Measurements from ENCODE around the gene KCNQ5.

The KCNQ5 gene

GRCh38 chr6:72588155-72588554 is 33.7 kb upstream of the KCNQ5 start:
- no peaks in the 10 kb centered on the region for H3K79me1 ChIP-seq (ENCODE audit: low read depth, low read length)
- H3K23ac ChIP-seq (ENCODE audit: low read depth, low read length, poor library complexity), result no peak overlapping the region
- no peak overlapping the region for H4K91ac ChIP-seq (ENCODE audit: low read depth, low read length, poor library complexity)
- no peak overlapping the region for H2AFZ ChIP-seq (ENCODE audit: low read length)
- no peaks in the 10 kb centered on the region for H3K27me3 ChIP-seq (ENCODE audit: control insufficient read depth in 3 of 3, insufficient read depth in 3 of 3, low read depth in 1 of 3, low read length in 3 of 3)
- no peak overlapping the region for H3K27ac ChIP-seq (replicated peaks; ENCODE audit: low read length)
- no peaks in the 10 kb centered on the region for H3K9me3 ChIP-seq (replicated peaks in 1 of 2; ENCODE audit: control insufficient read depth in 2 of 2, insufficient read depth in 1 of 2, low read depth in 1 of 2, low read length in 2 of 2)
- H3K4ac ChIP-seq (ENCODE audit: low read length), result no peak overlapping the region
- no peak overlapping the region for H2AK5ac ChIP-seq (ENCODE audit: low read depth, low read length)
- no peak overlapping the region for H2BK120ac ChIP-seq (ENCODE audit: low read depth, low read length)
- H2BK12ac ChIP-seq (ENCODE audit: low read length), result no peak overlapping the region
- H3K4me2 ChIP-seq (ENCODE audit: insufficient read depth, low read length, poor library complexity, severe bottlenecking), result no peak overlapping the region
- WGBS, 2 donors (ENCODE audit: extremely low coverage in 2 of 2, insufficient read length in 2 of 2, insufficient replicate concordance in 1 of 2), result no CpG with 5 or more reads among the region's 7 CpGs
- no peaks in the 10 kb centered on the region for H3K4me1 ChIP-seq (ENCODE audit: control insufficient read depth in 2 of 2, insufficient read depth in 1 of 2, low read depth in 1 of 2, low read length in 2 of 2)
- DNase-seq (ENCODE audit: low spot score), result no peak
- H2BK5ac ChIP-seq (ENCODE audit: low read length), result no peak overlapping the region
- no peak overlapping the region for H3K4me3 ChIP-seq (ENCODE audit: low read length in 2 of 2)
- no peak overlapping the region for H4K8ac ChIP-seq (ENCODE audit: low read depth, low read length)
- no peak overlapping the region for H3K14ac ChIP-seq (ENCODE audit: low read length)
- H3K18ac ChIP-seq (ENCODE audit: low read length), result no peak overlapping the region
- H2BK15ac ChIP-seq (ENCODE audit: low read length), result no peak overlapping the region
- H3K9ac ChIP-seq (ENCODE audit: low read depth, low read length, poor library complexity), result no peak overlapping the region
- no peaks in the 10 kb centered on the region for H3K36me3 ChIP-seq (replicated peaks in 1 of 2; ENCODE audit: control insufficient read depth in 2 of 2, insufficient read depth in 2 of 2, low read length in 2 of 2)

- Histone ChIP-seq H2BK15ac (ENCODE audit: low read length) (no peak overlapping the region), H3K14ac (ENCODE audit: low read length) (no peak overlapping the region), H4K8ac (ENCODE audit: low read depth, low read length) (no peak overlapping the region), H3K4me2 (ENCODE audit: insufficient read depth, low read length, poor library complexity, severe bottlenecking) (no peak overlapping the region), H3K9ac (ENCODE audit: low read depth, low read length, poor library complexity) (no peak overlapping the region), H3K4ac (ENCODE audit: low read length) (no peak overlapping the region), H3K23ac (ENCODE audit: low read depth, low read length, poor library complexity) (no peak overlapping the region), H3K9me3 (replicated peaks in 1 of 2; ENCODE audit: control insufficient read depth in 2 of 2, insufficient read depth in 1 of 2, low read depth in 1 of 2, low read length in 2 of 2) (no peaks in the 10 kb centered on the region), H2BK120ac (ENCODE audit: low read depth, low read length) (no peak overlapping the region), H3K4me3 (ENCODE audit: low read length in 2 of 2) (no peak overlapping the region), H3K18ac (ENCODE audit: low read length) (no peak overlapping the region), H2AFZ (ENCODE audit: low read length) (no peak overlapping the region), H3K36me3 (replicated peaks in 1 of 2; ENCODE audit: control insufficient read depth in 2 of 2, insufficient read depth in 2 of 2, low read length in 2 of 2) (no peaks in the 10 kb centered on the region), H2BK5ac (ENCODE audit: low read length) (no peak overlapping the region), H3K79me1 (ENCODE audit: low read depth, low read length) (no peaks in the 10 kb centered on the region), H3K27ac (replicated peaks; ENCODE audit: low read length) (no peak overlapping the region), H3K27me3 (ENCODE audit: control insufficient read depth in 3 of 3, insufficient read depth in 3 of 3, low read depth in 1 of 3, low read length in 3 of 3) (no peaks in the 10 kb centered on the region), H2AK5ac (ENCODE audit: low read depth, low read length) (no peak overlapping the region), H3K4me1 (ENCODE audit: control insufficient read depth in 2 of 2, insufficient read depth in 1 of 2, low read depth in 1 of 2, low read length in 2 of 2) (no peaks in the 10 kb centered on the region), H4K91ac (ENCODE audit: low read depth, low read length, poor library complexity) (no peak overlapping the region), H2BK12ac (ENCODE audit: low read length) (no peak overlapping the region)
- WGBS, 2 donors (ENCODE audit: extremely low coverage in 2 of 2, insufficient read length in 2 of 2, insufficient replicate concordance in 1 of 2), result no CpG with 5 or more reads among the region's 1 CpG
- DNase-seq (ENCODE audit: low spot score), result no peak
These were observed 32.8 kb upstream of the KCNQ5 start for GRCh38 chr6:72589096-72589495.

- no peak overlapping the region for H3K4ac ChIP-seq (ENCODE audit: low read length)
- no peak overlapping the region for H3K14ac ChIP-seq (ENCODE audit: low read length)
- H3K4me3 ChIP-seq (ENCODE audit: low read length in 2 of 2), result no peak overlapping the region
- H3K9me3 ChIP-seq (replicated peaks in 1 of 2; ENCODE audit: control insufficient read depth in 2 of 2, insufficient read depth in 1 of 2, low read depth in 1 of 2, low read length in 2 of 2), result no peaks in the 10 kb centered on the region
- H3K23ac ChIP-seq (ENCODE audit: low read depth, low read length, poor library complexity), result no peak overlapping the region
- no peak overlapping the region for H2AK5ac ChIP-seq (ENCODE audit: low read depth, low read length)
- no peak overlapping the region for H4K8ac ChIP-seq (ENCODE audit: low read depth, low read length)
- no peak overlapping the region for H3K9ac ChIP-seq (ENCODE audit: low read depth, low read length, poor library complexity)
- H2AFZ ChIP-seq (ENCODE audit: low read length), result no peak overlapping the region
- H3K27ac ChIP-seq (replicated peaks; ENCODE audit: low read length), result no peak overlapping the region
- H2BK5ac ChIP-seq (ENCODE audit: low read length), result no peak overlapping the region
- H3K4me1 ChIP-seq (ENCODE audit: control insufficient read depth in 2 of 2, insufficient read depth in 1 of 2, low read depth in 1 of 2, low read length in 2 of 2), result no peaks in the 10 kb centered on the region
- no peaks in the 10 kb centered on the region for H3K79me1 ChIP-seq (ENCODE audit: low read depth, low read length)
- H3K18ac ChIP-seq (ENCODE audit: low read length), result no peak overlapping the region
- H3K4me2 ChIP-seq (ENCODE audit: insufficient read depth, low read length, poor library complexity, severe bottlenecking), result no peak overlapping the region
- no peaks in the 10 kb centered on the region for H3K36me3 ChIP-seq (replicated peaks in 1 of 2; ENCODE audit: control insufficient read depth in 2 of 2, insufficient read depth in 2 of 2, low read length in 2 of 2)
- H2BK120ac ChIP-seq (ENCODE audit: low read depth, low read length), result no peak overlapping the region
- WGBS, 2 donors (ENCODE audit: extremely low coverage in 2 of 2, insufficient read length in 2 of 2, insufficient replicate concordance in 1 of 2), result no CpG with 5 or more reads among the region's 3 CpGs
- DNase-seq (ENCODE audit: low spot score), result no peak
- H4K91ac ChIP-seq (ENCODE audit: low read depth, low read length, poor library complexity), result no peak overlapping the region
- no peak overlapping the region for H2BK12ac ChIP-seq (ENCODE audit: low read length)
- H3K27me3 ChIP-seq (ENCODE audit: control insufficient read depth in 3 of 3, insufficient read depth in 3 of 3, low read depth in 1 of 3, low read length in 3 of 3), result no peaks in the 10 kb centered on the region
- H2BK15ac ChIP-seq (ENCODE audit: low read length), result no peak overlapping the region
These were observed 26.1 kb upstream of the KCNQ5 start for GRCh38 chr6:72595812-72596211.

- WGBS, 2 donors (ENCODE audit: extremely low coverage in 2 of 2, insufficient read length in 2 of 2, insufficient replicate concordance in 1 of 2), result no CpG with 5 or more reads among the region's 3 CpGs
These were observed 5.4 kb upstream of the KCNQ5 start for GRCh38 chr6:72616406-72617015.

More at GRCh38 chr6:72616406-72617015, 5.4 kb upstream of the KCNQ5 start:
- no peak overlapping the region for H2BK5ac ChIP-seq (ENCODE audit: low read length)
- H2BK120ac ChIP-seq (ENCODE audit: low read depth, low read length), result no peak overlapping the region
- H3K9ac ChIP-seq (ENCODE audit: low read depth, low read length, poor library complexity), result no peak overlapping the region
- H3K18ac ChIP-seq (ENCODE audit: low read length), result no peak overlapping the region
- H2BK15ac ChIP-seq (ENCODE audit: low read length), result no peak overlapping the region
- DNase-seq (ENCODE audit: low spot score), result no peak
- no peak overlapping the region for H4K8ac ChIP-seq (ENCODE audit: low read depth, low read length)
- H3K4me2 ChIP-seq (ENCODE audit: insufficient read depth, low read length, poor library complexity, severe bottlenecking), result no peak overlapping the region
- no peak overlapping the region for H3K14ac ChIP-seq (ENCODE audit: low read length)
- H2AFZ ChIP-seq (ENCODE audit: low read length), result no peak overlapping the region
- no peak overlapping the region for H2AK5ac ChIP-seq (ENCODE audit: low read depth, low read length)
- no peak overlapping the region for H2BK12ac ChIP-seq (ENCODE audit: low read length)
- no peak overlapping the region for H3K23ac ChIP-seq (ENCODE audit: low read depth, low read length, poor library complexity)
- no peak overlapping the region for H3K27ac ChIP-seq (replicated peaks; ENCODE audit: low read length)
- peaks cover 5 to 40% (median 19%) of the 10 kb centered on the region in 3 experiments for H3K27me3 ChIP-seq (ENCODE audit: control insufficient read depth in 3 of 3, insufficient read depth in 3 of 3, low read depth in 1 of 3, low read length in 3 of 3)
- H3K36me3 ChIP-seq (replicated peaks in 1 of 2; ENCODE audit: control insufficient read depth in 2 of 2, insufficient read depth in 2 of 2, low read length in 2 of 2), result no peaks in the 10 kb centered on the region
- no peak overlapping the region for H3K4ac ChIP-seq (ENCODE audit: low read length)
- H3K9me3 ChIP-seq (replicated peaks in 1 of 2; ENCODE audit: control insufficient read depth in 2 of 2, insufficient read depth in 1 of 2, low read depth in 1 of 2, low read length in 2 of 2), result no peaks in the 10 kb centered on the region
- H3K79me1 ChIP-seq (ENCODE audit: low read depth, low read length), result no peaks in the 10 kb centered on the region
- H4K91ac ChIP-seq (ENCODE audit: low read depth, low read length, poor library complexity), result no peak overlapping the region
- peaks cover 5 to 7% of the 10 kb centered on the region in 2 donors for H3K4me1 ChIP-seq (ENCODE audit: control insufficient read depth in 2 of 2, insufficient read depth in 1 of 2, low read depth in 1 of 2, low read length in 2 of 2)
- H3K4me3 ChIP-seq (ENCODE audit: low read length in 2 of 2), result no peak overlapping the region
